Parathyroid adenoma (tissue), 2 donors: Measurements from ENCODE around the gene TTC6.

Experiments used
- H2AFZ ChIP-seq: fragments of 300-600 bp; sonication (generic); one replicate; pipeline ENCODE4 v1.7.0; 2017; ENCODE audit warnings: antibody characterized with exemption, mild to moderate bottlenecking
- H3K27ac ChIP-seq: fragments of 300-600 bp; sonication (generic); one replicate; pipeline ENCODE4 v1.7.0; 2017
- H3K27me3 ChIP-seq: fragments of 300-600 bp; sonication (generic); one replicate; pipeline ENCODE4 v1.7.0; 2017; ENCODE audit warnings: low read length; ENCODE audit not compliant: control insufficient read depth, insufficient read depth
- H3K36me3 ChIP-seq: fragments of 300-600 bp; sonication (generic); one replicate; pipeline ENCODE4 v1.7.0; 2017; ENCODE audit warnings: low read length; ENCODE audit not compliant: control insufficient read depth, insufficient read depth
- H3K4me1 ChIP-seq: fragments of 300-600 bp; sonication (generic); one replicate; pipeline ENCODE4 v1.7.0; 2017; ENCODE audit warnings: control low read depth
- H3K4me2 ChIP-seq: fragments of 300-600 bp; sonication (generic); one replicate; pipeline ENCODE4 v1.7.0; 2017; ENCODE audit warnings: low read length
- H3K4me3 ChIP-seq: fragments of 300-600 bp; sonication (generic); one replicate; pipeline ENCODE4 v1.7.0; 2017; ENCODE audit warnings: low read depth, low read length
- H3K79me2 ChIP-seq: fragments of 300-600 bp; sonication (generic); one replicate; pipeline ENCODE4 v1.7.0; 2017; ENCODE audit warnings: control low read depth
- H3K9ac ChIP-seq: fragments of 300-600 bp; sonication (generic); one replicate; pipeline ENCODE4 v1.7.0; 2017; ENCODE audit warnings: mild to moderate bottlenecking
- H3K9me3 ChIP-seq: fragments of 300-600 bp; sonication (generic); one replicate; pipeline ENCODE4 v1.7.0; 2017; ENCODE audit warnings: low read length; ENCODE audit not compliant: control insufficient read depth
- TF ChIP-seq, protein P1 (sequence below): fragments of 300-600 bp; sonication (generic); IDR thresholded peaks from one replicate; pipeline ENCODE4 v1.7.0; 2017; ENCODE audit warnings: antibody characterized with exemption, mild to moderate bottlenecking
- donor health status: primary hyperparathyroidism.

TTC6 gene

DNA sequence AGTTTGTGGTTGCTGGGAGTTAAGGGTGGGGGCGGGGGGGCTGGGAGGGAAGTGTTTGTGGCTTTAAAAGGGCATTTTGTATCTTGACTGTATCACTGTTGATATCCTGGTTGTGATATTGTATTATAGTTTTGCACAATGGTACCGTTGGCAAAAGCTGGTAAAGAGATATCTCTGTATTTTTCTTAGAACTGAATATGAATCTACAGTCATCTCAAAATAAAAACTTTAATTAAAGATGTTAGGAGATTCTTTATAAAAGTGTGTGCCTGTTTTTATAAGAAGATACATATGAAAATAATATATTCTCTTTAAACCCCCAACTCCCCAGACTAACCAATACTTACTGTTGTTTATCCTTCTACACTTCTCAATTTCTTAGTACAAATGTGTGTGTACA lies 43.2 kb downstream of the TTC6 start:
- Histone ChIP-seq H2AFZ (no peak overlapping the region), H3K4me3 (no peak overlapping the region), H3K9me3 (no peaks in the 10 kb centered on the region), H3K4me1 (no peaks in the 10 kb centered on the region), H3K27ac (no peak overlapping the region), H3K9ac (no peak overlapping the region), H3K4me2 (no peak overlapping the region), H3K36me3 (no peaks in the 10 kb centered on the region), H3K27me3 (no peaks in the 10 kb centered on the region), H3K79me2 (no peaks in the 10 kb centered on the region)
- TF ChIP-seq, protein P1, sequence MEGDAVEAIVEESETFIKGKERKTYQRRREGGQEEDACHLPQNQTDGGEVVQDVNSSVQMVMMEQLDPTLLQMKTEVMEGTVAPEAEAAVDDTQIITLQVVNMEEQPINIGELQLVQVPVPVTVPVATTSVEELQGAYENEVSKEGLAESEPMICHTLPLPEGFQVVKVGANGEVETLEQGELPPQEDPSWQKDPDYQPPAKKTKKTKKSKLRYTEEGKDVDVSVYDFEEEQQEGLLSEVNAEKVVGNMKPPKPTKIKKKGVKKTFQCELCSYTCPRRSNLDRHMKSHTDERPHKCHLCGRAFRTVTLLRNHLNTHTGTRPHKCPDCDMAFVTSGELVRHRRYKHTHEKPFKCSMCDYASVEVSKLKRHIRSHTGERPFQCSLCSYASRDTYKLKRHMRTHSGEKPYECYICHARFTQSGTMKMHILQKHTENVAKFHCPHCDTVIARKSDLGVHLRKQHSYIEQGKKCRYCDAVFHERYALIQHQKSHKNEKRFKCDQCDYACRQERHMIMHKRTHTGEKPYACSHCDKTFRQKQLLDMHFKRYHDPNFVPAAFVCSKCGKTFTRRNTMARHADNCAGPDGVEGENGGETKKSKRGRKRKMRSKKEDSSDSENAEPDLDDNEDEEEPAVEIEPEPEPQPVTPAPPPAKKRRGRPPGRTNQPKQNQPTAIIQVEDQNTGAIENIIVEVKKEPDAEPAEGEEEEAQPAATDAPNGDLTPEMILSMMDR: no peak

DNA sequence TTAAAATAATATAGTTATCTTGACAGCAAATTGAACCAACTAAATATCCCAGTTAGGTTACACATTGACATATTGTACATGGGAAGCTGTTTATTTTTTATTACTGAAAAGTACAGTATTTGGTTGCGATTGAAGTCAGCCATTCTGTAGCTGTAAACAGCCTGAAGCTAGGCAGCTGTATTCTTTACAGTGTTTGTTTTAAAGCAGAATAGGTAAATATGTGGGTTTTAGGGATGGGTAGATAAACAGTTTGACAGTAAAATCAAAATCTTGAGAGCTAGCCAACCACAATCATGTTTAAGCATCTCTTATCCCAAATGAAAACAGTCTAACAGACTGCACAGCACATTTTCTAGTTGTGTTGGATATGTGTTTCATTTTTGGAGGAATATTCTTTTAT lies 45.7 kb downstream of the TTC6 start:
- Histone ChIP-seq H3K4me1 (no peaks in the 10 kb centered on the region), H3K27ac (no peak overlapping the region), H3K27me3 (no peaks in the 10 kb centered on the region), H2AFZ (no peak overlapping the region), H3K4me3 (no peak overlapping the region), H3K4me2 (no peak overlapping the region), H3K79me2 (no peaks in the 10 kb centered on the region), H3K9ac (no peak overlapping the region), H3K9me3 (no peaks in the 10 kb centered on the region), H3K36me3 (no peaks in the 10 kb centered on the region)
- TF ChIP-seq, protein P1: no peak

DNA sequence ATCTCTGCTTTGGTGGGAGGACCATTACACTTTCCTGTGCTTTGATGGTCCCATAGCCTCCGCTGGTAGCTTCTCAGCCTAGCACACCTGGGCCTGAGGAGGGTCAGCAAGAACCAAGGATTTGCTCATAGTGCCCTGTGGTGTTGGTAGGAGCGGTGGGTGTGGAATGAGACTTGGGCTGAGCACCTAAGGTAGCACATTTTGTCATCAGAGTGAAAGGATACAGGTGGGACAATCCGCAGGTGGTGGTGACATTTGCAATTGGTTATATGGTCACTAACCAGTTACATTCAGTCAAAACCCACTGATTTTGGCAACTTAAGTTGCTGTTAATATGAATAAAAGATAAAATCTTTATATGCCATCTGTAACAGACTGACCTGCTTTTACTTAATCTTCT lies 46.7 kb downstream of the TTC6 start:
- no peak overlapping the region for H3K4me2 ChIP-seq
- no peaks in the 10 kb centered on the region for H3K27me3 ChIP-seq
- no peaks in the 10 kb centered on the region for H3K79me2 ChIP-seq
- no peaks in the 10 kb centered on the region for H3K4me1 ChIP-seq
- no peaks in the 10 kb centered on the region for H3K9me3 ChIP-seq
- TF ChIP-seq, protein P1: no peak
- no peak overlapping the region for H3K27ac ChIP-seq
- no peaks in the 10 kb centered on the region for H3K36me3 ChIP-seq
- H3K4me3 ChIP-seq: no peak overlapping the region
- H2AFZ ChIP-seq: no peak overlapping the region
- H3K9ac ChIP-seq: no peak overlapping the region

DNA sequence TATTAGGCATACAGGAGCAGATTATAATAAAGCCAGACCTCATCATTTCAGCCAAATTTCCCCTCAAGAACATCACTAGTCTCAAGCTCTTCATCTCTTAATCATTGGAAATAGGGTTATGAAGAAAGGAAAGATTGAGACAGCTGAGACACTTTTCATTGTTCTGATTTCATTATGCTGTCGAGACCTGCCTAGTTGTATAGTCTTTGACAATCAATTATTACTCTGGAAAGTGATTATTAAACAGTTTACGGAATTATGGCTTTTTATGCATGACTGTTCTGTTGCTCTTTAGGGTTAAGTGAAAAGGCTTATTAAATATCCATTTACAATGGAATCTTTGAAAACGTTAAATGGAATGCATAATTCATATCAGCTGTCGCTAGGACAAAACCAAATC lies 48.3 kb downstream of the TTC6 start:
- H3K79me2 ChIP-seq: no peaks in the 10 kb centered on the region
- H3K4me1 ChIP-seq: no peaks in the 10 kb centered on the region
- H3K9ac ChIP-seq: no peak overlapping the region
- H3K27ac ChIP-seq: no peak overlapping the region
- TF ChIP-seq, protein P1: no peak
- H3K36me3 ChIP-seq: no peaks in the 10 kb centered on the region
- no peaks in the 10 kb centered on the region for H3K9me3 ChIP-seq
- H3K27me3 ChIP-seq: no peaks in the 10 kb centered on the region
- no peak overlapping the region for H3K4me3 ChIP-seq
- H3K4me2 ChIP-seq: no peak overlapping the region
- H2AFZ ChIP-seq: no peak overlapping the region
